CD4-positive, alpha-beta T cell treated with Interleukin-6 for 4 hours (primary cell): ENCODE results near the gene UBN1.

Source experiments
- DNase-seq: peaks from one replicate; pipeline ENCODE4 v3.0.0-alpha.2; 2020; ENCODE audit warnings: mixed read lengths

UBN1 gene

GRCh38 chr16:4859900-4860255 is 12.6 kb downstream of the UBN1 start:
- DNase-seq, result no peak

- DNase-seq, result no peak
Observed at GRCh38 chr16:4860727-4861342, 13.6 kb downstream of the UBN1 start.

- DNase-seq, result no peak
Observed at GRCh38 chr16:4862639-4863038, 15.4 kb downstream of the UBN1 start.

GRCh38 chr16:4864728-4865127 is 17.4 kb downstream of the UBN1 start:
- no peak for DNase-seq

GRCh38 chr16:4865231-4865860 is 18.1 kb downstream of the UBN1 start:
- DNase-seq, result no peak

- no peak for DNase-seq
Observed at GRCh38 chr16:4866586-4866985, 19.3 kb downstream of the UBN1 start.

GRCh38 chr16:4868026-4868425 is 20.7 kb downstream of the UBN1 start:
- no peak for DNase-seq

GRCh38 chr16:4868535-4868934 is 21.3 kb downstream of the UBN1 start:
- no peak for DNase-seq

- no peak for DNase-seq
Observed at GRCh38 chr16:4869147-4869805, 22.0 kb downstream of the UBN1 start.

- no peak for DNase-seq
Observed at GRCh38 chr16:4870138-4870671, 22.9 kb downstream of the UBN1 start.

- DNase-seq, result no peak
Observed at GRCh38 chr16:4871071-4871470, 23.8 kb downstream of the UBN1 start.

GRCh38 chr16:4873091-4873490 is 25.8 kb downstream of the UBN1 start:
- no peak for DNase-seq

GRCh38 chr16:4874666-4875065 is 27.4 kb downstream of the UBN1 start:
- DNase-seq, result no peak

- no peak for DNase-seq
Observed at GRCh38 chr16:4876646-4877379, 29.5 kb downstream of the UBN1 start.

GRCh38 chr16:4877380-4877685 is 30.1 kb downstream of the UBN1 start:
- no peak for DNase-seq

GRCh38 chr16:4879049-4879448 is 31.8 kb downstream of the UBN1 start:
- DNase-seq, result no peak

- no peak for DNase-seq
Observed at GRCh38 chr16:4880006-4880580, 32.8 kb downstream of the UBN1 start.

GRCh38 chr16:4882000-4882632 is 34.8 kb downstream of the UBN1 start:
- no peak for DNase-seq

GRCh38 chr16:4882633-4883285 is 35.5 kb downstream of the UBN1 start:
- DNase-seq, result no peak

- no peak for DNase-seq
Observed at GRCh38 chr16:4883501-4883900, 36.2 kb downstream of the UBN1 start.

GRCh38 chr16:4884209-4884608 is 36.9 kb downstream of the UBN1 start:
- no peak for DNase-seq
